DOHH2 (cell line): ENCODE results near the gene HSPH1.

Source experiments
- CTCF ChIP-seq: fragments of 200-600 bp; sonication (generic); IDR thresholded peaks from one replicate; pipeline ENCODE4 v1.5.1; 2014; ENCODE audit warnings: antibody characterized with exemption, mild to moderate bottlenecking, low read depth, low read length; ENCODE audit not compliant: poor library complexity, severe bottlenecking
- EZH2phosphoT487 ChIP-seq: fragments of 200-600 bp; sonication (generic); IDR thresholded peaks from 2 replicates; pipeline ENCODE4 v1.6.1; 2017; ENCODE audit warnings: borderline replicate concordance, mild to moderate bottlenecking, antibody characterized with exemption, low read length, moderate library complexity, mixed read lengths

GRCh38 chr13:31119966-31120700 is 41.6 kb downstream of the HSPH1 start:
- TF ChIP-seq CTCF (no peak), EZH2phosphoT487 (no peak)
